Fibroblast of the aortic adventitia (primary cell): Measurements from ENCODE around the gene VSTM5. TPM values are rescaled to one million over a fixed set of nuclear protein-coding genes. Genes with fewer than 3 reads are reported as not detected.

ENCODE experiments used
- DNase-seq: peaks from one replicate; pipeline ENCODE4 v3.0.0-alpha.2; 2010; ENCODE audit warnings: low read depth
- H3K4me3 ChIP-seq: 2 replicates; pipeline ENCODE4 v1.5.1; 2011; ENCODE audit warnings: low read depth, mild to moderate bottlenecking, control low read depth, low read length, moderate library complexity
- CTCF ChIP-seq: IDR thresholded peaks from 2 replicates; pipeline ENCODE4 v1.5.1; 2011; ENCODE audit warnings: mild to moderate bottlenecking, low read length, control low read depth, inconsistent platforms; ENCODE audit not compliant: insufficient read depth
- small RNA-seq: library from RNA; depleted of rRNA; stranded (forward); fragments of <200 nt; gene quantifications from one replicate; pipeline ENCODE3, GENCODE V24; 2012
- total RNA-seq: library from RNA; depleted of rRNA; stranded (reverse); fragments of >200 nt; gene quantifications from 2 replicates; pipeline ENCODE4 v1.2.3, GENCODE V29; 2012; ENCODE audit warnings: low replicate concordance

VSTM5 gene
- total RNA-seq, 1 donor, result 0.18 TPM

- no peak overlapping the region for H3K4me3 ChIP-seq
Observed at GRCh38 chr11:93770160-93770559, 80.3 kb downstream of the VSTM5 start.

More at GRCh38 chr11:93770160-93770559, 80.3 kb downstream of the VSTM5 start:
- no peak for TF ChIP-seq CTCF
- no peak for DNase-seq

Small RNA genes lying within 50 kb of the gene (small RNA-seq; reads per million reads assigned to genes)
- gene RF00019, result not detected

Other genes with a start within 250 kb of the VSTM5 start
- 13.7 and 33.3 TPM in 2 replicates for gene CEP295, start 188.9 kb downstream of the VSTM5 start, total RNA-seq
- 160 and 233 TPM in 2 replicates for gene TAF1D, start 109.1 kb downstream of the VSTM5 start, total RNA-seq
- gene C11orf54, start 108.9 kb downstream of the VSTM5 start, total RNA-seq, result 30.6 and 44.0 TPM in 2 replicates
- 23.4 and 30.3 TPM in 2 replicates for gene MED17, start 66.3 kb downstream of the VSTM5 start, total RNA-seq
- gene HEPHL1, start 170.7 kb upstream of the VSTM5 start, total RNA-seq, result not detected in 2 replicates